ENCODE measurements around the gene DGKG. TPM values are rescaled to one million over a fixed set of nuclear protein-coding genes. Genes with fewer than 3 reads are reported as not detected.

Gene DGKG
- total and polyA plus RNA-seq, 2 of the 8 experiments (the other 6 are each of a cell fraction or from before 2014, with no cell fraction given): 0.30 to 0.48 TPM

DNA sequence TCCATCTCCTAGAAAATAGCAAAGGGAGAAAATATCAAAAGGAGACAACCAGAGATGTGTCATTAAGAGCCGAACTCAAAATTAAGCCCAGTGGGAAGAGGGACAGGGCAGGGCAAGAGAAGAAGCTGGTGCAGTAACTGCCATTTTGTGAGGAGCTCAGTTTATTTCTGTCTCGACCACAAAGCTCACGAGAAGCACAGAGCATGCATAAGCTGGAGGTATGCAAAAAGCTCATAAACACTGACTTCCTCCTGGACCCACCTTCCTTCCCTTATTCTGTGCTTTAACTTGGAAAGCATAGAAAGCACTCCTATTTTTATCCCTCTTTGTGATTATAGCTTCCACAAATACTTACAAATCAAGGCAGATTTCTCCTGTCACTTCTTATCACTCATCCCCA lies 81.3 kb downstream of the DGKG start:
- Histone ChIP-seq H2AFZ (ENCODE audit: low read length) (no peak overlapping the region), H3K4me1 (replicated peaks in 1 of 4; ENCODE audit: control insufficient read depth in 3 of 4, insufficient read depth in 4 of 4, low read length in 3 of 4) (no peaks in the 10 kb centered on the region), H3K27ac (ENCODE audit: low read depth, low read length) (no peak overlapping the region), H2AK5ac (ENCODE audit: low read depth, low read length) (no peak overlapping the region), H2BK5ac (ENCODE audit: low read depth, low read length) (no peak overlapping the region), H3K79me1 (ENCODE audit: low read depth, low read length) (no peaks in the 10 kb centered on the region), H2BK12ac (ENCODE audit: low read depth, low read length) (no peak overlapping the region), H4K8ac (ENCODE audit: extremely low read depth, insufficient read depth, low read length) (no peak overlapping the region), H3K9ac (replicated peaks in 1 of 4; ENCODE audit: extremely low read depth in 1 of 4, low read depth in 3 of 4, low read length in 3 of 4) (no peak overlapping the region), H2BK15ac (ENCODE audit: low read length) (no peak overlapping the region), H4K91ac (replicated peaks; ENCODE audit: insufficient read length, low read length) (no peak overlapping the region), H3K18ac (ENCODE audit: extremely low read depth, low read length) (no peak overlapping the region), H3K36me3 (ENCODE audit: control insufficient read depth in 2 of 4, insufficient read depth in 4 of 4, low read length in 3 of 4) (no peaks in the 10 kb centered on the region), H2BK20ac (ENCODE audit: low read length) (no peak overlapping the region), H3K4me2 (ENCODE audit: insufficient read depth in 1 of 2, low read depth in 2 of 2, low read length in 2 of 2) (no peak overlapping the region), H2BK120ac (replicated peaks; ENCODE audit: low read depth, low read length) (no peak overlapping the region), H3K9me3 (ENCODE audit: insufficient read depth in 2 of 2, low read depth in 1 of 2, low read length in 1 of 2) (no peaks in the 10 kb centered on the region), H3K4me3 (ENCODE audit: extremely low read depth in 1 of 4, insufficient read depth in 2 of 4, low read depth in 3 of 4, low read length in 4 of 4) (no peak overlapping the region), H3K79me2 (ENCODE audit: control insufficient read depth in 1 of 2, insufficient read depth in 2 of 2, low read length in 2 of 2) (no peaks in the 10 kb centered on the region), H3K56ac (replicated peaks; ENCODE audit: insufficient read length, low read depth, low read length) (no peak overlapping the region), H3K4ac (replicated peaks; ENCODE audit: insufficient read length, low read depth, low read length) (no peak overlapping the region), H4K20me1 (replicated peaks in 1 of 2; ENCODE audit: control insufficient read depth in 1 of 2, insufficient read depth in 2 of 2, low read length in 2 of 2) (no peaks in the 10 kb centered on the region), H3K23ac (ENCODE audit: insufficient read length) (no peak overlapping the region), H3K23me2 (ENCODE audit: low read depth, low read length) (no peaks in the 10 kb centered on the region), H3K27me3 (replicated peaks in 1 of 4; ENCODE audit: control insufficient read depth in 3 of 4, extremely low read depth in 1 of 4, insufficient read depth in 3 of 4, low read length in 3 of 4) (no peaks in the 10 kb centered on the region), H4K5ac (ENCODE audit: insufficient read length, low read depth, low read length) (no peak overlapping the region), H3K14ac (ENCODE audit: insufficient read length) (no peak overlapping the region)
- FAIRE-seq: no peak
- WGBS, 2 experiments (ENCODE audit: extremely low coverage in 1 of 2, insufficient coverage in 1 of 2, insufficient read length in 1 of 2, insufficient replicate concordance in 2 of 2, low coverage in 1 of 2, low lambda C conversion rate in 2 of 2, missing lambda C conversion rate in 1 of 2): 87% methylated on average over 3 of the region's 3 CpGs; no CpG with 5 or more reads in 1 of the 2 experiments
- ChIA-PET POLR2A (ENCODE audit: partially characterized antibody) (no interaction called here), CTCF (ENCODE audit: partially characterized antibody) (interaction anchor here (0.8 to 4.5 kb wide), 11 partner anchors 12 to 301 kb away, joined by 3 to 32 read pairs (median 5); no protein-coding TSS in a partner anchor)
- no peak for TF ChIP-seq POLR2AphosphoS5 (IDR thresholded peaks at IDR 0.05; ENCODE audit: low read depth, low read length)
- no peak for DNase-seq (ENCODE audit: low read depth in 1 of 2, low spot score in 2 of 2)
